Effector CD4-positive, alpha-beta T cell (primary cell): ENCODE measurements around the gene PDE1A.

Experiments used
- DNase-seq: peaks from one replicate; pipeline ENCODE4 v3.0.0-alpha.2; 2020

Gene PDE1A

DNA sequence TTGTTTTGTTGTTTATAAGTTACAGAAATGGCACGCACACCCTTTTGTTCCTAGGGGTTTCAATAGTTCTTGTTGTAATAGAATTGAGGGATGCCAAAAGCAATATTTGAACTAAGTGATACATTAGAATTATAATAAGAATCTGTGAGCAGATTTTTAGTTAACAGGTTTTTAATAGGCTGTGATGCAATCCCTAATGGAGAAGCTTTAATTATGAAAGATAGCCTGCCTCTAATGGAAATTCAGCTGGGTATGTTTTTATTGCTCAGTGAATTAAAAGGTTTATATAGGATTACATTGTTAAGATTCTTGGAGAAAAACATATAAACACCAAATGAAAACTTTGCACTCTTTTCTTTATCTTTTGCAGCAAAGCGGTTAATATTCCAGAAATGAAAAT lies 310.1 kb downstream of the PDE1A start:
- no peak for DNase-seq

DNA sequence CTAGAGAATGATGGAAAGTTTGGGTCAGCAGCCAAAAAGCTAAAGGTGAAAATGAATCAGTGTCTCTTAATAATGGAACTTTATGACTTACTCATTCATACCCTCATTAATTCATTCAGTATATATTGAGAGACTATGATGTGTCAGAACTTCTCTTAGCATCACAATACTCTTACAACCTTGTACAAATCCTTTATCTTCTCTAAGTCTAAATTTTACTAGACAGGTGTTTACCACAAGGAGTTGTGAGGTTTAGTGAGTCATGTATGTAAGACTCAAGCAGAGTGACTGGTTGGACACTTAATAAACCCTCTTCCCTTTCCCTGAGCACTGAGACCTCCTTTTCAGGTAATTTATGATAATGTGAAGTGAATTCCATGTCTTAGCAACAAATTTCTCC lies 311.6 kb downstream of the PDE1A start:
- no peak for DNase-seq

DNA sequence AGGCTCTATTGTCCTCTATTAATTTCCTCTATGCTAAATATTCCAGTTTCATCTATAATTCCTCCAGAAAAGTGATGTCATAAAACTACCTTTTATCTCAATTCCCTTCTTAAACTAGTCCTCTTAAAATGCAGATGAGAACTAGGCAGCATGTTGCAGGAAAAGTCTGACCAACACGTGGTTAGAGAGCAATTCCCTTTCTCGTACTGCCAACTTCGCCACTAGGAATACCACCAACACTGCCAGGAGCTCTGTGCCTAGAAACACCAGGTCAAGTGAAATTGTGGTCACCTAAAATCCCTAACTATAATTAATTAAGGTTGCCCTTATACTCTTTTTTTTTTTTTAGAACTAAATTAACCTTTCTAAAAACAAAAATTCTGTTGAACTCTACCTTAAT lies 313.5 kb downstream of the PDE1A start:
- no peak for DNase-seq

DNA sequence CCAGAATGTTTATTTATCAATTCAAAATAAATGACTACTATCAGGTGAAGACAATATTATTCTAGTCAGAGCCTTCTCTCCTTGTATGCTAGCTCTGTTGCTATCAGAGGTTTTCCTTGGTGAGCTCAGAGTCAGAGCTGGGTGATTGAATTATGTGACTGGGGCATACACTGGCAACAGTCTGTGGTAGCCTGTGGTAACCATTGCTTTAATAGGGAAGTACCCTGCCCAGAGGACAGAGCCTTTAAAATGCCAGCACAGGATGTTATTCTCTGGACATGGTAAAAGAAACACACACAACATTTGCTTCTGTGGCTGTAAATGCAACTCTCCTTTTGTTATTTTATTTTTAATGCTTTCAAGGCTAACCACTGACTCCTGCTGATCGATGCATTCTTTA lies 316.5 kb downstream of the PDE1A start:
- no peak for DNase-seq

DNA sequence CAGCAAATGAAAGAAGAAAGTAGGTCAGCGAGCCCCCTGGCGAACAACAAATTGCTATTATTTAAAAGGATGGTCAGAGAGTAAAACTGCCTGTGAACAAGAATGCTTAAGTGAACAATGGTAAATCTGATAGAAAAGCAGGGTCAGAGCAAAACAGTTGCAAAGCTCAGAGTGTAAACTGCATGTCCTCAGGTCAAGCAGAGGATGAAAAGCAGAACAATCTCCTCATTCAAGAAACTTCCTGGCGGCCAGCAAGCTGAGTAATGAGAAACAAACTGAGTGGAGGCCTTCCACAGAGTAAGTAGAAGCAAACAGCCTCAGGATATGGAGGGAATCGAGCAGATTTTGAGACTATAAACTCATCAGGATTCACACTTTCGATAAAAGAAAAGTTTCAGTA lies 323.3 kb downstream of the PDE1A start:
- DNase-seq = no peak

DNA sequence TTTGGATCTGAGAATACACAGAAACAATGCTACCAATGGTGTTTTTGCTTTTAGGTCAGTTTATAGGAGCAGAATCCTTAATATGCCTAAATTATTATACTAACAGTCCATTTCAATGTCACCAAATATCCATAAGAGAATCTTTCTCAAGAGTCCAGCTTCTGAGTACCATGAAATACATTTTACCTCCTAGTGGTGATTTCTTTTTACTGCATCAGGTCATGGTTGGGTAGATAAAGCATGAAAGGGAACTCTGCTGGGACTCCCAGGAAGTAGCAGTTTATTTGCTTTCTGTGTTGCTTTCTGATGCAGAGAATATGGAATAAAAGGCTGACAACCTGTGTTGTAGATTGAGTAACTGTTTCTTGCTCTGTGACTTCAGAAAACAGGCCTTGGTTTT lies 325.6 kb downstream of the PDE1A start:
- no peak for DNase-seq

DNA sequence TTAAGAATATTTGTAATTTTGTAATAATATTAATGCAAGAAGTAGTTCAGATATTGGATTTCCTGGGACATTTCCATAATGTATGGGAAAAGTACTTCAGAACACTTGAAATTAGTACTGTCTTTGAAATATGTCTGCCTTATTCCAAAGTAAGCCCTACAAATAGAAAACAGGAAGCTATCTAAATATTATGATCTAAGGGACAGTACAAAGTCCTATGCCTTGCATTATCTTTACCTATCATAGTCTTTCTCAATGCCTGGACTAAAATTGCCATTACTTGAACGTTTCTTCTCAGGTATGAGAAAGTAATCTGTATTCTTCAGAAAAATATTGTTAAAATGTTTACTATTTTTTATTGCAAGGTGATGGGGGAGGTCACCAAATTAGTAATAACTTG lies 328.2 kb downstream of the PDE1A start:
- no peak for DNase-seq

DNA sequence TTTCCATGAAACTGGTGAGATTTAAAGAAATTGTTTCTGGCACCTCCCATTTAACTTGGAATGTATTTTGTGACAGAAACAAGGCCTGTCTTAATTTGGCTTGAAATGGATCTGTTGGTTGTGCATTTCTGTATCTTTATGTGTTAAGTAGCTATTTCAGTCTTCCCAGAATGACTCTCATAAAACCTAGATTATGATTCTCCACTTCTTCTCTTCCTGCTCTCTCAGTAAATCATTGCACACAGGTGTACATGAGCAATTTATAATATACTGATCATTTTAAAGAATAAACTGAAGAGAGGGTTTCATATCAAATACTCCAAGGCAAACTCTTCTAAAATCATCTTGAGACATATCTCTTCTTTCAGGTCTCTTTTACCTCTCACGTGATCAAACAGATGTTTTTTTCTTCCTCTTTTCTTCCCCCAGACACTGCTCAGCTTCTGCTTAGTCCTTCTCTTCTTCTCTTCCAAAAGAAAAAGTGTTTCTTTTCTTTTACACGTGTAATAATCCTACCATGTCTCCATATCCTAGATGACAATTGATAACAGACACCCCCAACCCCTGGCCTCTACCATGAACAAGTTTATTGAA lies 329.2 kb downstream of the PDE1A start:
- no peak for DNase-seq

DNA sequence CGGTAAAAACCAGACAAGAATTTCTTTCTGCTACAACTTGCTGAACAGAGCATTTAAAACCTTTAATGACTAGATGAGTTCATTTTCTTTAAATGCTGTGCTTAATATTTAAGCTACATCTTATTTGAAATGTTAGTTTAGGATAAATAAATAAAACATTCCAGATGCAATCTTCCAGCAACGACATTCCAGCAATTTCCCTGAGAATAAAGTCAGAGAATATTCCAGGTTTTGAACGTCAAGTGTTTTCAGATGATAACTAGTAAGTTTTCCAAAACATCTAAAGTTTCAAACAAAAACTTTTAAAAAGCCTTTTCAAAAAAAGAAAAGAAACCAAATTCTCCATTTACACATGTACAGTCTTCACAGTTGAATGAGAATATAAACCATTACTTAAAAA lies 336.4 kb downstream of the PDE1A start:
- DNase-seq = no peak
